GM13977 (cell line): Measurements from ENCODE around the gene CLIP1.
"Not testable (repeated sequence)": the region's sequence is repeated elsewhere in the genome, so short reads cannot be mapped to it uniquely, and the experiment has no call there.

Experiments
- DNase-seq: peaks from one replicate; pipeline ENCODE4 v3.0.0; 2012; ENCODE audit warnings: low spot score
- CTCF ChIP-seq: IDR thresholded peaks from 2 replicates; pipeline ENCODE4 v1.5.1; 2012; ENCODE audit warnings: mild to moderate bottlenecking, control low read depth; ENCODE audit not compliant: insufficient read depth; ENCODE audit errors: extremely low read depth, missing control alignments
- in situ Hi-C: fragments of 300-500 bp; cut with MboI; formaldehyde crosslinking; loops from one replicate; pipeline ENCODE4 v1.12.0; 2022; ENCODE audit warnings: low sequenced_read_pairs, low pct_unique_long_range_greater_than_20kb, mixed read lengths, inconsistent platforms; ENCODE audit not compliant: unreplicated experiment

The CLIP1 gene

DNA sequence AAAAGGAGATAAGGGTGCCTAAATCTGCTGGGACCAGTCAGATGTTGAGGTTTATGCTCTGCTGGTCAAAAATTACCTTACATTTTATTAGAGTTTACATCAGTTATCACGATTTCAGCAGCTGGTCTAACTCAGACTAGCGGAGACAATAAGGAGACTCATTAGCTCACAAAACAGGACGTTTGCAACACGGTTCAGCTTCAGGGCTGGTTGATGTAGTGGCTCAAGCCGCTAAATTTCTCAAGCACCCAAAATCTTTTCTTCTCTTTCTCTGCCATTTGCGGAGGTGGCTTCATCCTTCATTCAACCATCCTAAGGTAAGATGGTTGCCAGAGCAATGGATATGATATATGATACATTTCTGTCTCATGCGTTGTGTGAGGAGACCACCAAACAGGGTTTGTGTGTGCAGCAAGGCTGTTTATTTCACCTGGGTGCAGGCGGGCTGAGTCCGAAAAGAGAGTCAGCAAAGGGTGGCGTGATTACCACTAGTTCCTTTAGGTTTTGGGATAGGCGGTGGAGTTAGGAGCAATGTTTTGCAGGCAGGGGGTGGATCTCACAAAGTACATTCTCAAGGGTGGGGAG, 30.3 kb upstream of the CLIP1 start:
- in situ Hi-C loops, result no loop called here
- TF ChIP-seq CTCF, result no peak
- DNase-seq, result no peak

- in situ Hi-C loops, result no loop called here
- TF ChIP-seq CTCF, result no peak
- DNase-seq, result no peak
Observed at GRCh38 chr12:122449317-122449716, 26.8 kb upstream of the CLIP1 start.

- DNase-seq, in situ Hi-C loops: not testable (repeated sequence)
Observed at GRCh38 chr12:122447825-122448224, 25.4 kb upstream of the CLIP1 start.

DNA sequence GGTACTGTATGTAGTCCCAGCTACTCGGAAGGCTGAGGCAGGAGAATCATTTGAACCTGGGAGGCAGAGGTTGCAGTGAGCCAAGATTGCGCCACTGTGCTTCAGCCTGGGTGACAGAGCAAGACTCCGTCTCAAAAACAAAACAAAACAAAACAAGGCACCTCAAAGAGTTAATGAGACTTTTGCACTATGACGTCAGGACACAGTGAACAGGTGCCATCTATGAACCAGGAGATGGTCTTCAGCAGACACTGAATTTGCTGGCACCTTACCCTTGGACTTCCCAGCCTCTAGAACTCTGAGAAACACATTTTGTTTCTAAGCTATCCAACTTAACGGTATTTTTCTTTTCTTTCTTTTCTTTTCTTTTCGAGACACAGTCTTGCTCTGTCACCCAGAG, 23.9 kb upstream of the CLIP1 start:
- in situ Hi-C loops, DNase-seq: not testable (repeated sequence)

DNA sequence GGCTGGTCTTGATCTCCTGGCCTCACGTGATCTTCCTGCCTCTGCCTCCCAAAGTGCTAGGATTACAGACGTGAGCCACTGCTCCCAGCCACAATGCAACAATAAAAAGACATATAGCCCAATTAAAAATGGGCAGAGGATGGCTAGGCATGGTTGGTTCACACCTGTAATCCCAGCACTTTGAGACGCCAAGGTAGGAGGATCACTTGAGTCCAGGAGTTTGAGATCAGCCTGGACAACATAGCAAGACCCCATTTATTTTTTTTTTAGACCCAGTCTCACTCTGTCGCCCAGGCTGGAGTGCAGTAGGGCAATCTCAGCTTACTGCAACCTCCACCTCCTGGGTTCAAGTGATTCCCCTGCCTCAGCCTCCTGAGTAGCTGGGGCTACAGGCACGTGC, 21.6 kb upstream of the CLIP1 start:
- DNase-seq, in situ Hi-C loops: not testable (repeated sequence)

GRCh38 chr12:122438822-122439221, 16.4 kb upstream of the CLIP1 start:
- in situ Hi-C loops, DNase-seq: not testable (repeated sequence)

- DNase-seq, result peak; percentile 3
Observed at GRCh38 chr12:122437656-122438121, 15.2 kb upstream of the CLIP1 start.

GRCh38 chr12:122435186-122435585, 12.7 kb upstream of the CLIP1 start:
- DNase-seq, result no peak
- TF ChIP-seq CTCF, result no peak
- in situ Hi-C loops, result no loop called here

More at GRCh38 chr12:122437656-122438121, 15.2 kb upstream of the CLIP1 start:
- no peak for TF ChIP-seq CTCF
- in situ Hi-C loops, result no loop called here

DNA sequence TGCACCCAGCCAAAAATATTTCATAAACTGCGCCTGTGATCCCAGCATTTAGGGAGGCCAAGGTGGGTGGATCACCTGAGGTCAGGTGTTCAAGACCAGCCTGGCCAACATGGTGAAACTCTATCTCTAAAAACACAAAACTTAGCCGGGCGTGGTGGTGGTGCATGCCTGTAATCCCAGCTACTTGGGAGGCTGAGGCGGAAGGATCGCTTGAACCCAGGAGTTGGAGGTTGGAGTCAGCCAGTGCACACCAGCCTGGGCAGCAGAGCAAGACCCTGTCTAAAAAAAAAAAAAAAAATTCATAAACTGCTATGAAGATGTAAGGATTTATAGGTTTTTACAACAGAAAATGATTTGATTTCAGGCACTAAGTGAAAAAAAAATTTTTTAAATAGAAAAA, 6.6 kb upstream of the CLIP1 start:
- DNase-seq, in situ Hi-C loops: not testable (repeated sequence)

GRCh38 chr12:122427403-122427802, 4.9 kb upstream of the CLIP1 start:
- in situ Hi-C loops, result no loop called here
- no peak for DNase-seq
- TF ChIP-seq CTCF, result no peak
